ENCODE measurements around the gene THOC1.

DNA sequence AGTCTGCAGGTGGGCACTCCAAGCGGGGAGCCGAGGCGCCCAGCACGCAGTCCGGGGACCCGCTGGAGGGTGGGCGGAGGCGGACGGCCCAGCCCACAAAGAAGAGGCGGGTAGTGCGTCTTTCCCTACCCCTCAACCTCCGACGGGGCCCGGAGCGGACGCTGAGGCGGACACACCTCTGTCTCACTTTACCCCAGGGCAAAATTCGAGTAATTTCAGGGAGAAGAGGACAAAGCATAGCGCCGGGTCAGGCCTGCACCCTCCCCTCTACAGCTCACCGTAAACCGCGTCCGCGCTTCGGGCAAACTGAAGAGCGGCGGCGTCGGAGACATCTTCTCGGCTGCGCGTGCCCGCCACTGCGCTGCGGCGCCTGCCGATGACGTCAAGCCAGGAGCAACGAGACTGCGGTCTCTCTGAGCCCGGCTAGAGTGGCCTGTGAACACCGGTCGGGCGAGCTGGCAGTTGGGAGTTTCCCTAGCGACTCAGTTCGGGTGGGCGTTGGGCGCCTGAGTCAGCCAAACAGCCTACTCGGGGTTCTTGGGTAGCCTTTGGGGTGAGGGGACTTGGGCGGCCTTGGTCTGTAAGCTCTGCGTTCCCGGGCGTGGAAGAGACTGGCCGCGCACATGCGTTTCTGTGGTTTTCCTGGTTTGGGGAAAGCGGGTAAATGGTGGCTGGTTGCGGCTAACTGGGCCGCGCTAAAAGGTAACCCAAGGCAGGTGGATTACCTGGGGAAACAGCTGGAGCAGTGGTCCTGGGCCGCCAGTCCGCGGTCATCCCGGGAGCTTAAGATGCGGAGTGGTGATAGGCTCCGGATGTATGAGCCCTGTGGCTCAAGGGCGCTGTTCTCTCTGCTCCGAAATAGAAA is at the start of gene THOC1:
- TF ChIP-seq, protein P1, sequence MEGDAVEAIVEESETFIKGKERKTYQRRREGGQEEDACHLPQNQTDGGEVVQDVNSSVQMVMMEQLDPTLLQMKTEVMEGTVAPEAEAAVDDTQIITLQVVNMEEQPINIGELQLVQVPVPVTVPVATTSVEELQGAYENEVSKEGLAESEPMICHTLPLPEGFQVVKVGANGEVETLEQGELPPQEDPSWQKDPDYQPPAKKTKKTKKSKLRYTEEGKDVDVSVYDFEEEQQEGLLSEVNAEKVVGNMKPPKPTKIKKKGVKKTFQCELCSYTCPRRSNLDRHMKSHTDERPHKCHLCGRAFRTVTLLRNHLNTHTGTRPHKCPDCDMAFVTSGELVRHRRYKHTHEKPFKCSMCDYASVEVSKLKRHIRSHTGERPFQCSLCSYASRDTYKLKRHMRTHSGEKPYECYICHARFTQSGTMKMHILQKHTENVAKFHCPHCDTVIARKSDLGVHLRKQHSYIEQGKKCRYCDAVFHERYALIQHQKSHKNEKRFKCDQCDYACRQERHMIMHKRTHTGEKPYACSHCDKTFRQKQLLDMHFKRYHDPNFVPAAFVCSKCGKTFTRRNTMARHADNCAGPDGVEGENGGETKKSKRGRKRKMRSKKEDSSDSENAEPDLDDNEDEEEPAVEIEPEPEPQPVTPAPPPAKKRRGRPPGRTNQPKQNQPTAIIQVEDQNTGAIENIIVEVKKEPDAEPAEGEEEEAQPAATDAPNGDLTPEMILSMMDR (IDR thresholded peaks at IDR 0.05) = no peak
- TF ChIP-seq POLR2AphosphoS5 (IDR thresholded peaks at IDR 0.05) (peak; percentile 90 to 95 (median 92)), POLR2A (IDR thresholded peaks at IDR 0.05) (peak; percentile 55)

Measured in breast epithelium (tissue), 3 donors.